Vagina (tissue), 2 donors: ENCODE measurements around the gene SUN1. TPM values are rescaled to one million over a fixed set of nuclear protein-coding genes. Genes with fewer than 3 reads are reported as not detected.

ENCODE experiments used
- DNase-seq, 2 donors: peaks; one replicate each; pipeline ENCODE4 v3.0.0-alpha.2; 2017; ENCODE audit errors: extremely low spot score in 2 of 2
- H3K27ac ChIP-seq: fragments of 200-600 bp; sonication (generic); one replicate; pipeline ENCODE4 v1.5.1; 2019
- H3K27me3 ChIP-seq: fragments of 200-600 bp; sonication (generic); one replicate; pipeline ENCODE4 v1.5.1; 2019
- H3K36me3 ChIP-seq, 2 donors: fragments of 200-600 bp; sonication (generic); one replicate each; pipeline ENCODE4 v1.5.1; 2017 to 2019
- H3K4me1 ChIP-seq: fragments of 200-600 bp; sonication (generic); one replicate; pipeline ENCODE4 v1.5.1; 2019
- H3K4me3 ChIP-seq, 2 donors: fragments of 200-600 bp; sonication (generic); 1 replicate in 1 of 2; 2 replicates in 1 of 2; pipeline ENCODE4 v1.5.1; 2016 to 2019
- H3K9me3 ChIP-seq: fragments of 200-600 bp; sonication (generic); one replicate; pipeline ENCODE4 v1.5.1; 2019
- POLR2A ChIP-seq, 2 donors: fragments of 450-650 bp; IDR thresholded peaks; one replicate each; pipeline ENCODE4 v1.6.1; 2017; ENCODE audit warnings: antibody characterized with exemption in 2 of 2, mild to moderate bottlenecking in 2 of 2, moderate library complexity in 2 of 2
- POLR2AphosphoS5 ChIP-seq, 2 donors: sonication (generic); formaldehyde crosslinking; IDR thresholded peaks; one replicate each; pipeline ENCODE4 v1.9.0; 2017; ENCODE audit warnings: antibody characterized with exemption in 2 of 2, mild to moderate bottlenecking in 2 of 2, low read depth in 1 of 2; ENCODE audit not compliant: insufficient read depth in 1 of 2
- intact Hi-C: fragments of 100-400 bp; cut with DNase I; formaldehyde crosslinking; loops from one replicate; pipeline ENCODE4 v1.15.1; 2023
- total RNA-seq: library from RNA; depleted of rRNA; stranded (reverse); fragments of >200 nt; gene quantifications from one replicate; pipeline ENCODE4 v1.2.3, GENCODE V29; 2016
- TF ChIP-seq, protein P1 (sequence below), 3 experiments: fragments of 450-650 bp in 2 of 3; fragments of 200-600 bp in 1 of 3; sonication (generic) in 1 of 3; IDR thresholded peaks; one replicate each; pipeline ENCODE4 v1.5.1; 2017 to 2019; ENCODE audit warnings: antibody characterized with exemption in 3 of 3, mild to moderate bottlenecking in 2 of 3, moderate library complexity in 2 of 3

Gene SUN1
- total RNA-seq, 1 donor from 2014 or later = 170 TPM

DNA sequence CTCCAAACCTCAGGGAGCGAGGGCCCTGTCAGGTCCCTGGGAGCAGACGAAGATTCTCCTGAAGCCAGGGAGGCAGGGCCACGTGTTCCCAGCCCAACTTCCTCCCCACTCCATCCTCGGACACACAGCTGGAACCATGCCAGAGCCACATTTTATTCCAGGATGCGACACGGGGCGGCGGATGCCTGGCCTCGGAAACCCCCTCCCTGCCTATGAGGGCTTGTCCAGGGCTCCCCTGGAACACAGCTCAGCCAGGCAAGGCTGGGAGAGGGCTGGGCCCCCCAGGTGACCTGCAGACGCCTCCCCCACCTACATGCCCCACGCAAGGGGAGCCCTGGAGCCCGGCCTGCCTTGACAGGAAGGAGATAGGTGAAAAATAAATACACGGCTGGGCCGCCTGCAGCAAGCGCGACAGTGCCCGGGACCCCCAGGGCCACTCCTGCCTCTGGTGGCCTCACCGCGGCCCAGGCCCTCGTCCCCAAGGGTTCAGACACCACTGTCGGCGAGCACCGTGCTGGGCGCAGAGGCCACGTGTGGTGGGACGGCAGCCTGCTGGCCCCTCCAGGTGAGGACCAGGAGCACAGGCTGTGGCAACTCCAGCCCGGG lies 65.6 kb downstream of the SUN1 start:
- no peak overlapping the region for H3K27ac ChIP-seq
- H3K4me1 ChIP-seq = peaks cover 11% of the 10 kb centered on the region
- H3K27me3 ChIP-seq = no peaks in the 10 kb centered on the region
- DNase-seq = no peak
- TF ChIP-seq POLR2AphosphoS5 (IDR thresholded peaks at IDR 0.05; ENCODE audit: insufficient read depth in 1 of 2, low read depth in 1 of 2) (no peak), POLR2A (IDR thresholded peaks at IDR 0.05) (no peak)
- intact Hi-C loops = no loop called here
- H3K4me3 ChIP-seq = no peak overlapping the region
- no peaks in the 10 kb centered on the region for H3K9me3 ChIP-seq
- H3K36me3 ChIP-seq = peaks cover 0 to 42% of the 10 kb centered on the region in 2 donors

DNA sequence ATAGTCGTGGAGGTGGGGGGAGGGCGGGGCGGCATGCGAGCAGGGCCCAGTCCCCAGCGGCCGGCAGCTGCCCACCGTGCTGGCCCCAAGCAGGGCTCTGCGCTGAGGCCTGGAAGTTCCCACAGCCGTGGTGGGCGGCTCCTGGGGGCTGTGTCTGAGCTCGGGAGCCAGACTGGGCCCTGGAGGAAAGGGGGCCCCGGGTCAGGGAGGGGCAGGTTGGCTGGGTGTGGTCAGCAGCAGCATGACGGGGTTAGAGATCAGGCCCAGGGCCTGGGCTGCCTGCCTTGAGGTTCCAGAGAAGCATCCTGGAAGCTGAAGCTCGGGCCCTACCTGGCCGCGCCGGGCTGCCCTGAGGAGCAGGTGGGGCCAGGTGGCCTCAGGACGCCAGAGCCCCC lies 66.2 kb downstream of the SUN1 start:
- Histone ChIP-seq H3K36me3 (peaks cover 0 to 38% of the 10 kb centered on the region in 2 donors), H3K9me3 (no peaks in the 10 kb centered on the region), H3K27me3 (no peaks in the 10 kb centered on the region), H3K4me1 (peaks cover 11% of the 10 kb centered on the region), H3K4me3 (no peak overlapping the region), H3K27ac (no peak overlapping the region)
- no peak for DNase-seq
- intact Hi-C loops = no loop called here
- TF ChIP-seq POLR2A (IDR thresholded peaks at IDR 0.05) = no peak
- TF ChIP-seq POLR2AphosphoS5 (IDR thresholded peaks at IDR 0.05; ENCODE audit: insufficient read depth in 1 of 2, low read depth in 1 of 2) = no peak
- TF ChIP-seq, protein P1, sequence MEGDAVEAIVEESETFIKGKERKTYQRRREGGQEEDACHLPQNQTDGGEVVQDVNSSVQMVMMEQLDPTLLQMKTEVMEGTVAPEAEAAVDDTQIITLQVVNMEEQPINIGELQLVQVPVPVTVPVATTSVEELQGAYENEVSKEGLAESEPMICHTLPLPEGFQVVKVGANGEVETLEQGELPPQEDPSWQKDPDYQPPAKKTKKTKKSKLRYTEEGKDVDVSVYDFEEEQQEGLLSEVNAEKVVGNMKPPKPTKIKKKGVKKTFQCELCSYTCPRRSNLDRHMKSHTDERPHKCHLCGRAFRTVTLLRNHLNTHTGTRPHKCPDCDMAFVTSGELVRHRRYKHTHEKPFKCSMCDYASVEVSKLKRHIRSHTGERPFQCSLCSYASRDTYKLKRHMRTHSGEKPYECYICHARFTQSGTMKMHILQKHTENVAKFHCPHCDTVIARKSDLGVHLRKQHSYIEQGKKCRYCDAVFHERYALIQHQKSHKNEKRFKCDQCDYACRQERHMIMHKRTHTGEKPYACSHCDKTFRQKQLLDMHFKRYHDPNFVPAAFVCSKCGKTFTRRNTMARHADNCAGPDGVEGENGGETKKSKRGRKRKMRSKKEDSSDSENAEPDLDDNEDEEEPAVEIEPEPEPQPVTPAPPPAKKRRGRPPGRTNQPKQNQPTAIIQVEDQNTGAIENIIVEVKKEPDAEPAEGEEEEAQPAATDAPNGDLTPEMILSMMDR (IDR thresholded peaks at IDR 0.05) = no peak

DNA sequence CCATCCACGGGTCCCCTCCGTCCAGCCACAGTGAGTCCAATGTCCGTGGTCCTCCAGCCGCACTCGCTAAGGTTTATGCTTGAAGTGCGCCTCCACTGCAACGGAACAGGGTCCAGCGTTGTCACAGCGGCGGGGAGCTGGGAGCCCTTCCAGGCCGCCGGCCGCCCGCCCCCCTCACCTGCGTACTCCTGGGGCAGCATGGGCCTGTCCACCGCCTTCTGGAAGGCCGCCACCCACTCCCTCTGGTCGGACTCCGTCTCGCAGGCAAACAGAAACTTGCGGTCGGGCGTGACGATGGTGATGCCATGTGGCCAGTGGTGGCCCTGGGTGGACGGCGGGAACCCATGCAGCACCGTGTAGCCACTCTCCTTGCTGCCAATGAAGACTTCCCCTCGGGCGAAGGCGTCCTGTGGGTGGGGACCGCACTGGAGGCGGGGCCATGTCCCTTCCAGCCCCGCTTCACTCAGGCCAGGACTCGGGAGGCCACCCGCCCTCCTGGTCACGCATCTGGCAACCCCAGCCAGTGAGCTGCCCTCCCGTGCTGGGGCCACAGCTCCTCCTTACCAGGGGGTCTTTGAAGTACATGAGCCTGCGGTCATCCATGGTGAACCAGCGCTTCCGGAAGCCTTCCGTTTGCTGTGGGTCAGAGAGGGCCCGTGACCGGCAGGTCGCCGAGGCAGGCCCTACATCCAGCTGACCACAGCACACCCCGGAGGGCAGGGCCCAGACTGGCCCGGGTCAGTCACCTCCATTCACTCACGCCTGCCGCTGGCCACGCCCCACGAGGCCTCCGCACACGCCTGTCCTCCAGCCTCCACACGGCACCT lies 66.8 kb downstream of the SUN1 start:
- H3K9me3 ChIP-seq = no peaks in the 10 kb centered on the region

DNA sequence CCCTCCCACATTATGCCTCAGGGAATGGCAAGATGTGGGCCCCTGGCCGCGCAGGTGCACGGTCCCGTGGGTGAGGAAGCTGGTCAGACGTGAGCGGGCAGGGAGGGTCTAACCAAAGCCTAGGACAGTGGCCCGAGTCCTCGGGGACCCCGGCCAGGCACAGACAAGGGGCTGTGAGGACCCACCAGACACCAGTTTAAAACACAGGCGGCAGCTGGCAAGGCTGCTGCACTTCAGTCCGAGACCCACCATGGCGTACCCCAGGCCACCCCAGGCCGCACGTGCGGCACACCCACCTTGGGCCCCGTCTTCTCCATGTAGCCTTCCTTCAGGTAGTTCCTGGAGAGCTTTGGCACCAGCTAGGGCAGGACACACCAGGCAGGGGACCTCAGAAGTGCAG lies 67.5 kb downstream of the SUN1 start:
- intact Hi-C loops = no loop called here
- H3K9me3 ChIP-seq = no peaks in the 10 kb centered on the region
- TF ChIP-seq POLR2AphosphoS5 (IDR thresholded peaks at IDR 0.05; ENCODE audit: insufficient read depth in 1 of 2, low read depth in 1 of 2) (no peak), POLR2A (IDR thresholded peaks at IDR 0.05) (no peak)
- TF ChIP-seq, protein P1 (IDR thresholded peaks at IDR 0.05) = no peak
- H3K27ac ChIP-seq = no peak overlapping the region
- no peaks in the 10 kb centered on the region for H3K27me3 ChIP-seq
- H3K4me3 ChIP-seq = no peak overlapping the region
- no peak for DNase-seq
- peaks cover 0 to 24% of the 10 kb centered on the region in 2 donors for H3K36me3 ChIP-seq
- H3K4me1 ChIP-seq = peaks cover 17% of the 10 kb centered on the region

More for the DNA sequence above, 66.8 kb downstream of the SUN1 start:
- peaks cover 11% of the 10 kb centered on the region for H3K4me1 ChIP-seq
- no peak overlapping the region for H3K4me3 ChIP-seq
- peaks cover 0 to 32% of the 10 kb centered on the region in 2 donors for H3K36me3 ChIP-seq
- H3K27ac ChIP-seq = no peak overlapping the region
- TF ChIP-seq POLR2AphosphoS5 (IDR thresholded peaks at IDR 0.05; ENCODE audit: insufficient read depth in 1 of 2, low read depth in 1 of 2) (no peak), POLR2A (IDR thresholded peaks at IDR 0.05) (no peak)
- TF ChIP-seq, protein P1 (IDR thresholded peaks at IDR 0.05) = no peak
- H3K27me3 ChIP-seq = no peaks in the 10 kb centered on the region
- intact Hi-C loops = no loop called here
- no peak for DNase-seq

DNA sequence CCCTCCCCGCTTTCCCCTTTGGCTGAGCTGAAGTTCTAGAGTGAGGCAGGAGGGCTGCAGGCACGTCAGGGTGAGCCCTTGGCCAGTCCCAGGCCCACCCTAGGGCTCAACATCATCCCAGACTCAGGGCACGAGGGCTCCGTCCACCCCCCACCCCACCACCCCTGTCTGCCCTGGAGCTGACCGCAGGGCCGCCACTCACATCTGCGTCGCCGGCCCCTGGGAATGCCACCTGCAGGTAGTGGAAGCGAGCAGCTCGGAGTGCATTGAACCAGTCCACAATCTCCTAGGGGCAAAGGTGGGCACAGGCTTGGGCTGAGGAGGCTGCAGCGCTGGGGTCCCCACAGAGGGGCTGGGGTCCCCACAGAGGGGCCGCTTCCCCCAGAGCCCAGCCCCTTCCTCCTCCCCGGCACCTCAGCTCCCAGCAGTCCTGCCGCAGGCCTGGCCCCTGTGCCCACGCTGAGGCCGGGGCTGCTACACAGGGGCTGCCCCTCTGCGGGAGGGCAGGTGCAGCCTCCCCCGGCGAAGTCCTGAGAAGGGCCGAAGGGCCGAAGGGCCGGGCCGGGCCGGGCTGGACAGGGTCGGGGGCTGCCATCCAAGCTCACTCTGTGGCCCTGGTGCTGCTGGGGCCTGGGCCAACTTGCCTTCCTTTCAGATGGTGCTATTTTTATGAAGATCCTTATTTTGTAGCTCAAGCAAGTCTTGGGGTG lies 68.2 kb downstream of the SUN1 start:
- Histone ChIP-seq H3K27me3 (no peaks in the 10 kb centered on the region), H3K4me3 (no peak overlapping the region), H3K9me3 (no peaks in the 10 kb centered on the region), H3K4me1 (peaks cover 17% of the 10 kb centered on the region), H3K36me3 (peaks cover 0 to 17% of the 10 kb centered on the region in 2 donors), H3K27ac (no peak overlapping the region)
- intact Hi-C loops = no loop called here
- TF ChIP-seq, protein P1 (IDR thresholded peaks at IDR 0.05) = no peak
- TF ChIP-seq POLR2AphosphoS5 (IDR thresholded peaks at IDR 0.05; ENCODE audit: insufficient read depth in 1 of 2, low read depth in 1 of 2) (no peak), POLR2A (IDR thresholded peaks at IDR 0.05) (no peak)
- DNase-seq = no peak
